HG02571 (cell line): ENCODE data around the gene XPC.

Experiments
- ATAC-seq: cut with Tn5 transposase; IDR thresholded peaks from one replicate; pipeline ENCODE4 v1.9.1; 2021; ENCODE audit warnings: mild to moderate bottlenecking, moderate library complexity; ENCODE audit not compliant: unreplicated experiment

Gene XPC

DNA sequence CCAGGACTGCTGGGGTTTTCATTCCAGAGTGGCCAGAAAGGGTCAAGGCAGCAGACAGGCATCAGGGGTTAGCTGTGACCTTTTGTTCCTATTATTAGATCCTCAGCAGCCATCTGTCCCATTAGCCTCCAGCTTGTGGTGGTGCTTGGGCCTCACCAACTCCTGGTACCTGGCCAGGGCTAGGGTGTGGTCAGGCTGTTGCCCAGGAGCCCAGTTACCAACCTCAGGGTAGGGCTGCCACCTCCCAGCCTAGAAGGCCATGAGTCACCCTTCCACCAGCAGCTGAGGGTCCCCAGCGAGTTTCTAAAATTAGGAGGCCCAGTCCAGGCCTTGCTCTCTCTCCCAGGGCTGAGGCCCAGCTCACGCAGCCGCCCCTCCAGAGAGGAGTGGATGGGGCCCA lies 41.4 kb downstream of the XPC start:
- no peak for ATAC-seq

DNA sequence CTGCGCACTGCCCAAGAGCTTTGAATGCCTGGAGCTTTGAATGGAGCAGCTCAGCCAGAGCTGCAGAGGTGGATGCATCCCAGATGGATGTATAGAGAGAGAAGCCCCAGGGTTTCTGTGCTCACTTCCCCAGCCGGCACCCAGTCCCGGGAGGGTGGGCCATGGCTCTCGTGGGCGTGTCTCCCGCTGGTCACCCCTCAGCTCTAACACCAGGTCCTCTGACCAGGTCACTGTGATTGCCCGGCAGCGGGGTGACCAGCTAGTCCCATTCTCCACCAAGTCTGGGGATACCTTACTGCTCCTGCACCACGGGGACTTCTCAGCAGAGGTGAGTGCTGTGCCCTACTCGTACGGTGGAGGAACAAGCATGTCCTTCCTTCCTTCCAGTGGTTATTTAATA lies 42.8 kb downstream of the XPC start:
- ATAC-seq: no peak

DNA sequence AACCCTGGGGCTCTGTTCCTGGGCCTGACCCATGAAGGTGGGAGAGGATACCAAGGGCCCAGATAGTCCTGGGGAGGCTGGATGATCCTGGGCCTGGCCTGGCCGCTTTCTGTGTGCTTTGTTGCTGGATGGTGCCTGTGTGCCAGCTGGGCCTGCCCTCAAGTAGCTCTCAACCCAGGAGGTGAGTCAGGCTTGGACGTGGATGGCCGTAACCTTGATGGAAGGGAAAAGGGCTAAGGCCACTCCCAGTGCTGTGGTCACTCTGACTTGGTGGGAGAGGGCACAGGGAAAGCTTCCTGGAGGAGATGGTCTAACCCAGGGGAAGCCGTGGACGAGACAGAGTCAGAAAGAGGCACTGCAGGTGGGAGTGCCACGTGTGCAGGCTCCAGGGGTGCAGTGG lies 44.1 kb downstream of the XPC start:
- ATAC-seq: no peak

DNA sequence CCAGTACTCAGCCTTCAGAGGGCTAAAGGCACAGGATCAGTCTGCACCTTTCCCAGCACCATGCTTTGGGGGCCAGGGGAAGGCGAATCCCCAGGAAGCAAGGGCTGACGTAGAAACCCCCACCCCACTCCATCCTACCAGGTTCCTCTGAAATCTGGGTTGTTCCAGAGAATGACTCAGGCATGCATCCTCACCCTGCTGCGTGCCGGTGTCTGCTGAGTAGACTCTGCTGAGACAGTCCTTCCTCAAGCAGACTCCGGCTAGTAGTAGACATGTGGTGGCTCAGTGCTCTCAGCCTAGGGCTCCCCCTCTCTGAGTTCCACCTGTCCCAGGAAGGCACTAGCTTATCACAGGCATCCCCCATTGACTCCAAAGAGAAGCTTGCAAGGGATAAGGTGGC lies 44.5 kb downstream of the XPC start:
- no peak for ATAC-seq

DNA sequence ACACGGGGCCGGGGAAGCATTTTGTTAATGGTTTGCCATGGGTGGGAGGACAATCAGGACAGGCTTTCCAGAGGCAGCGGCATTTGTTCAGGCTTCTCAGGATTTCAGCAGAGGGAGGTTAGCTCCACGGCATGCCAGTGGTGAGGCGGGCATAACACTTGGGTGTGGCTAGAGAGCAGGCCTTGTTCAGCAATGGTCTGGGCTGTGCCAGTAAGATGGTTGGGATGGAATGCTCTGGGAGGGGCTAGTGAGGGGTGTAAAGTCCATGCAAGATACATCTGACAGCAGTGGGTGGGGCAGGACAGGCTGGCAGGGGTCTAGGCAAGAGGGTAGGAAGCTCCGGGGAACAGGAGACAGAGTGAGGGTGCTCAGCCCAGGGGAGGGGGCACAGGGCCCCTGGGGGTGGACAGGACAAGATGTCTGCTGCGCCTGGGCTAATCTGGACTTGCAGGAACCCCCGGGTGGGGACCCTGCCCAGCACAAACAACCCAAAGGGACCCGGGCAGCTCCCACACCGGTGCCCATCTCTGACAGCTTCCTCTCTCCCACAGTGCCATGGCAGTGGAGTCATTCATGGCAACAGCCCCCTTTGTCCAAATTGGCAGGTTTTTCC lies 45.1 kb downstream of the XPC start:
- no peak for ATAC-seq

DNA sequence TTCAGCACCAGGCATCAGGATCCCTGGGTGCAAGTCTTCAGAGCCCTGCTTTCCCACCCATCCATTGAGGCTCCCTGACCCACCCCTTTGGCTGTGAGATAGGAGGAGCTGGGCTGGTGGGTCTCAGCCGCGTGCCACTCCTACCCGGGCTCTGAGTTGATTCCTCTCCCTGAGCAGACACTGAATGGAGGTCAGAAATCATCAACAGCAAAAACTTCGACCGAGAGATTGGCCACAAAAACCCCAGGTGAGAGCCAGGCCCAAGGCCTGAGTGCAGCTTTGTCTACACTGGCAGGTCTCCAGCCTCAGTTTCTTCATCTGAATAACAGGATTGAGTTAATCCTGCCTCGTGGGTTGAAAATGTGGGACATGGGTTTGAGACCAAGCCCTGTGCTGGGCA lies 45.7 kb downstream of the XPC start:
- ATAC-seq: no peak

DNA sequence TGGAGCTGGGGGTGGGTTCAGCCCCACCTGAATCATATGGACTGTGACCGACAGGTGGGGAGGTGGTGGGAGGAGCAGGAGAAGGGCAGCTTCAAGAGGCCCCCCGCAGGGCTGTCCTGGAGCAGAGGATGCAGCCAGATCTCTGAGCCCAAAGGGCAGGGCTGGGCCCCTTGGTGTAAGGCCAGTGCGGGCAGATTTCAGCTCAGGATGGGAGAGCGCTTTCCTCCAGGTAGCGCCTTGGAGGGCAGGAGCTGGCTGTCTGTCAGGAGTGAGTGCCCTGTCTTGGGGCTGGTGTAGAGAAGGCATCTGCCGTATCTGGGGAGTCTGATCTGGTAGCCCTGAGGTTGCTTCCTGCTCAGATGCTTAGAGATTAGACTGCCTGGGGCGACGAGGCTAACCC lies 46.3 kb downstream of the XPC start:
- no peak for ATAC-seq

DNA sequence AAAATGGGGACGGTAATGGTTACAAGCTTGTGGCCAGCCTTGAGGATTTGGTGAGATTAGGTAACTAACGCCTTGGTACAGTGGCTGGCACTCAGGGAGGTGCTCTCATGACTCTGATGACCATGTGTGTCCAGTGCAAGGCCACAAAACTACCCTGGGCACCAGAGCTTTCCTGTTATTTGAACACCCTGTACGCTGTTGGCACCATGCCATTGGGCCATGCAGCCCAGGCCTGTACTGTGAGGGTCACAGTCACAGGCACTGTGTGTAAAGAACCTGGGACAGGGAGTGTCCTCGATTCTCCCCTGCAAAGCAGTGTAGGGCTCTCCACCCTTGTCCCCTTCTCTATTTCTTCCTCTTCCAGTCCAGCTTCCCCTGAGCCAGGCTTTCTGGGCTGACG lies 47.3 kb downstream of the XPC start:
- ATAC-seq: no peak

DNA sequence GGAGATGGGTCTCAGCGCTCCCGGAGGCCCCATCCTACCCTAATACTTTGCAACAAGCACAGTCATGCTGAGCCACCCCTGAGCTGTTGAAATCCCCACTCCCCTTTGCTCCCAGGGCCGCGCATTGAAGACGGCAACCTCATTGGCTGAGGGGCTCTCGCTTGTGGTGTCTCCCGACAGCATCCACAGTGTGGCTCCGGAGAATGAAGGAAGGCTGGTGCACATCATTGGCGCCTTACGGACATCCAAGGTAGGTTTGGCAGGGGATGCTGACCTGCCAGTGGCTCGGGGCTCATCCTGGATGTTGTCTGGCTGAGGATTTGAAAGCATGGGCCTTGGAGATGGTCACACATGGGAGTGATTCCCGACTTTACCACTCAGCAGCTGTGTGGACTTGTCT lies 47.7 kb downstream of the XPC start:
- no peak for ATAC-seq

DNA sequence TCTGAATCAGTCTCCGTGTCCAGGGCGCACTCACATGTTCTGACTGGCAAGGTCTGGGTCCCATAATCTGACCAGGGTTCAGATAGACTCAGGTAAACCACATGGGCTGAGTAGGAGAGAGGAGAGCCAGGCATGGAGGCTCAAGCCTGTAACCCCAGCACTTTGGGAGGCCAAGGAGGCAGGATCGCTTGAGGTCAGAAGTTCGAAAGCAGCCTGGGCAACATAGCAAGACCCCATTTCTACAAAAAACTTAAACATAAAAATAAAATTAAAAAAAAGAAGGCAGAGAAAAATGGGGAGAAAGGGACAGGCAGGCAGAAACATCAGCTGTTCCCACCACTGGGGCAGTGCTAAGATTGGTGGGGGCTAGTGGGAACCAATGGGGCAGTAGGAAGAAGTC lies 48.2 kb downstream of the XPC start:
- no peak for ATAC-seq

DNA sequence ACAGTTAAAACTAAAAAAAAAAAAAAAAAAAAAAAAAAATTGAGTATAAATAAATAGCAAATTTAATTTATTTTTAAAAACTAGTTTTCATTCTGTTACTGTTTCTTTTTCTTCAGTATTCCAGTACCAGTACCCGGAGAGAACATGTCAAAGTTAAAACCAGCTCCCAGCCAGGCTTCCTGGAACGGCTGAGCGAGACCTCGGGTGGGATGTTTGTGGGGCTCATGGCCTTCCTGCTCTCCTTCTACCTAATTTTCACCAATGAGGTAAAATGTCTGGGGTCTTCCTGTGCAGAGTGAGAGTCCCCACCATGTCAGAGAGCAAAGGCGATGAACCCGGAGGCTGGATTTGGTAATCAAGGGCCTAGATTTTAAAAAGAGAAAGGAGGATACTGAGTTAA lies 49.1 kb downstream of the XPC start:
- no peak for ATAC-seq

DNA sequence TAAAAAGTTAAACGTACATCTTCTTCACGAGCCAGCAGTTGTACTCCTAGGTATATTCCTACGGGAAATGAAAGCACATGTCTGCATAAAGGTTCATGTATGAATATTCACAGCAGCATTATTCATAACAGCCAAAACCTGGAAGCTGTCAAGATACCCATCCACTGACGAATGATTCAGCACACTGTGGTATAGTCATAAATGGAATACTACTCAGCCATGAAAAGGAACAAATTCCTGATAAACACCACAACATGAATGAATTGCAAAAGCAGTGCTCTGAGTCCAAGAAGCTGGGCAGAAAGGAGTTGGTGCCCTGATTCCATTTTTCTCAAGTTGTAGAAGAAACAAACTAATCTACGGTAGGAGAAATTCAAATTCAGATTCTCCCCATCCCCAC lies 49.7 kb downstream of the XPC start:
- no peak for ATAC-seq

DNA sequence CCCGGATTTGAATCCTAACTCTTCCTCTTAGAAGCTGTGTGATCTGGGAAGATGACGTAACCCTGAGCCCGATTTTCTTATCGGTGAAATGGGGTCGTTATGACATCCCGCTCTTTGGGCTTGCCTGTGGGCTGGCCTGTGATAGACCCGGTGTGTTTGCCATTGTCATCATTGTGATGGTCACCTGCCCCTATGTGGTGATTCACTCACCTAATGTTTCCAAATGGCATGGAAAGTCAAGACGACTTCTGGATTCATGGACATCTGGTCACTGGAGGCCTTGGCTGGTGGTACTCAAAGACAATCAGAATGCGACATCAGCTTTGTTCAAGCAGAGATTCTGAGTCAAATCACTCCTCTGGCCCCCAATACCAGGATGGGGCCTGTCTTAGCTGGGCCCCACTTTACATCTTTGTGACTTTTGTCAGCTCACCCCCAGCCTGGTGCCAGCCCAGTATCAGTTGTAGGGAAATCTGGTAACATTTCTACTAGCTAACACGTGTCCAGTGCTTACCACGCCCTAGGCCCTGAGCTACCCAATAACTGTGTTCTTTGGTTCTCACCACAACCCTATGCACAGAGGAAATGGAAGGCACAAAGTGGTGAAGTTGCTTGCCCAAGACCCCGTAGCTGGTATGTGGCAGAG lies 50.8 kb downstream of the XPC start:
- ATAC-seq: no peak

DNA sequence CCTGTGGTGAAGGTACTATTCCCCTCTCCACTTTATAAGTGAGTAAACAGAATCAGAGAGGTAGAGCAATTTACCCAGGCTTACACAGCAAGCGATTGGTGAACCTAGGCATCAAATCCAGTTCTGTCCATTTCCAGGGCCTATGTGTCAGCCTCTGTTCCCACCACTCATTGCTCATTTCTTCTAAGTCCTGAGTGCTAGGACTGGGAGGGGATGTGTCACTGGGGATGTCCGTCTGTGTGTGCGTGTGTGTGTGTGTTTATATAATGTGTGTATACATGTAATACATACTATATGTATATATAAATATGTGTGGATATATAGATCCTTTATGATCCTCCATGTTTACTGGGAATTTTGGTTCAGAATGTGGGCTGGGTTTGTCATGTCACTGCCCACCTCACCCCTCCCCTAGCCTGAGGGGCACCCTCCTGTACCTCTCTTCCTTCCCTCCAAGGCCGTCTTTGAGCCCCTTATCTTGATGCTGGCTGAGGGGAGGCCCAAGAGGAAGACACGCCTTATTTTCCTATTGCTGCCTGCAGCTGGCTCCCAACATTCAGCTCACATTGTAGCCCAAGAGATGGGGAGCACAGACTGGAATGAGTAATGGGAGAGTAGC lies 51.4 kb downstream of the XPC start:
- ATAC-seq: no peak

DNA sequence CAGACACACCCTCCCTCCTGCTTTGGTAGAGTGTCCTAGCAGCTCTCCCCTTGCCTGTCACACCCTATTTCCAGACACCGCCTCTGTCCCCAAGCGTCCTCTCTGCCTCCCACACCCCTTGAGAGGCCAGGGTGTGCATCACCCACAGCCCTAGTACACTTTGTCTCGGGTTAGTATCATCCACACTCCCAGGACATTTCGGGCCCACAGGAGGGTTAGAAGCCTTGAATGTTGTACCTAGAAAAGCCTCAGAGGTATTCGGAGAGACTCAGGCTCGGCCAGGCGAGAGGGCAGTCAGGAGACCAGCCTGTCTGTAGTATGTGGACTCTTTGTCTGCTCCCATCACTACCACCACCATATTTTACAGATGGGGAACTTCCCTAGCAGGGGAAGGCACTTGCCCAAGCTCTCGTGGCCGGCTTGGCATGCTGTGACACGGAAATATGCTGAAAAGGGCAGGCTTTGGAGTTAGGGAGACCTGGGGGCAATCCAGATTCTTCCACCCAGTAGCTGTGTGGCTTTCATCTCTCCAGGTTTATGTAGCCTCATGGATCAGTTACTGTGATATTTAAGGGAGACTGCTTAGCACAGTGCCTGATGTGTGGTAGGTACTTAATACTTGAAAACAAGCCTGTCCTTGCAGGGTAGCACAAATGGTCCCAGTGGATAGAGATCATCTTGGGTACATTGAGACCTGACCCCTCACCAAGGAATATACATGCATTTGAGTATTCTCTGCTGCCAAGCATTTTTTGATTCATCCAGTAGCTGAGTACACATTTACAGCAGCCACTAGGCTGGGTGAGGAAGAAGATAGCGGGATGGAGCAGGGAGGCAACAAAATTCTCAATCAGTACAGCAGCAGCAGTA lies 52.1 kb downstream of the XPC start:
- ATAC-seq: no peak

DNA sequence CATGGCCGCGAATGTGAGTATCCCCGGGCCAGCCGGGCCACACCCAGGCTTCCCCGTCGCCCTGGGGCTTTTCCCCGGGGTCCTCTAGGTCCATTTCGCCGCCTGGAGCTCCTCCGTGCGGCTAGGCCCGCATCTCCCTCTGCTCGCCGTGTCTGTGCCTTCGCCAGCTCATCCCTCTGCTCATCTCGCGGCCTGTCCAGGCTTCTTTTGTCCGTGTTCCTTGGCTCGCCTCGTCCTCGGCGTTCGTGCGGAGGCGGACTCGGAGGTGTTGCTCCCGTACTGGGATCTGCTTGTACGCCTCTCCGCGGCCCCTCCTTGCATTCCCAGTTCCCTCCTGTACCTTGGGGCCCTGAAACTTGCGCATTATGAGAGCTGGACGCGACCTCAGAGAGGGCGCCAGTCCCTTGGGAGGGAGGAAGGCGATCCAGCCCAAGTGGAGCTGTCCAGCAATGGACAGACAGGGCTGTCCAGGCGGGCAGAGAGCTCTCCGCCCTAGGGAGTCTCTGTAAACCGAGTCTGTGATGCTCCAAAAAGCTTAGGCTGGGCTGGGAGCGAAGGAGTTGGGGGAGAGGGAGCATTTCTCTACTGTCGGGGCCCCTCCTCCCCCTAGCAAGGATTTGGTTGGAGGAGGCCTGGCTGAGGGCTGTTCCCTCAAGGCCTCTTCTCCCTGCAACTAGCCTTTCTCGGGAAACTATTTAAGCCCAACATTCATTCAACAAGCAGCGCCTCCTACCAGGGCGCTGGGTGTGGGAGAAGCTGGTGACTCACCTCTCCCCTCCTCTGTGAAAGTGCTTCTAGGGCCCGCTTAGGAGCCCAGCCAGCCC lies 53.0 kb downstream of the XPC start:
- peak; percentile 27 for ATAC-seq

DNA sequence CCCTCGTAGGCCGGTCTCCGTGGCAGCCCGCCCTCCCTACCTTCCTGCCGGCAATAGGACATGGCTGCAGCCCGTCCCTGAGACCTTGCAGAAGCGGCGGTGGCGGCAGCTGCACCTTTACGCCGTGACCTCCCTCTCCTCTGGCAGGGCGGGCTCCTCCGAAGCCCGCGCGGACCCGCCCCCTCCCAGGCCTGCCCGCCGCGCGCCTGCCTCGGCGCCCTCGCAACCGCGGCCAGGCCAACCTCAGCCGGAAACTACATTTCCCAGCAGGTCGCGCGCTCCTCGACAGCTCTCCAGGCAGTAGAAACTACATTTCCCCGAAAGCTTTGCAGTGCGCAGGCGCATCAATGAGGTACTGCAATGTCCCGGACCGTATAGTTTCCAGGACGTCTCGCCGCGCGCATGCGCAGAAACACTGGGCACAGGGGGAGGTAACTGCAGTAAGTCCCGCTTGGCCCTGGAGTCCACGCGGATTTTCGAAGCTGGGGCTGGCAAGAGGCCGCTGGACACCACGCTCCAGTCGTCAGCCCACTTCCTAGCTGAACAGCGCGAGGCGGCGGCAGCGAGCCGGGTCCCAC lies 53.7 kb downstream of the XPC start, which contains the start of the genes CHCHD4 and TMEM43:
TSS of gene CHCHD4 (minus strand) at position 256 of the 578 bp plus-strand sequence. CDS start at position 62, 194 bp downstream.
TSS of gene TMEM43 (plus strand) at position 438 of the 578 bp plus-strand sequence. CDS start 142 bp downstream, outside the sequence.
- ATAC-seq: peak; percentile 82

DNA sequence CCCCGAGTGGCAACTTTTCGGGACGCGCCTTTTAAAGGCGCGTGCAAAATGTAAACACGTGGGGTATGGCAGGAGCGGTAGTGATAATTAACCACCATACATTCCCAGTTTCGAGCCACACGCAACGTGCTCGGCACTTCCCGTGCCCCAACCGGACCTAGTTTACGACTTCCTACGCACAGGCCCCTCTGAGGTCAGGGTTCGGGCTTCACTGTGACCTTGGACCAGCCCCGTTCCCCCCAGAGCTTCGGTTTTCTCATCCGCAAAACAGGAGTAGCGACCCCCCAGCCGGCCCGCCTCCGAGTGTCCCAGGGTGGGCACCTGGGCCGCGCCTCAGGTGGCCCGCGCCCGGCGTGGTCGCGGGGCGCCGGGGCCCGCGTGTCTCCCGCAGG lies 54.2 kb downstream of the XPC start:
- peak; percentile 46 for ATAC-seq

DNA sequence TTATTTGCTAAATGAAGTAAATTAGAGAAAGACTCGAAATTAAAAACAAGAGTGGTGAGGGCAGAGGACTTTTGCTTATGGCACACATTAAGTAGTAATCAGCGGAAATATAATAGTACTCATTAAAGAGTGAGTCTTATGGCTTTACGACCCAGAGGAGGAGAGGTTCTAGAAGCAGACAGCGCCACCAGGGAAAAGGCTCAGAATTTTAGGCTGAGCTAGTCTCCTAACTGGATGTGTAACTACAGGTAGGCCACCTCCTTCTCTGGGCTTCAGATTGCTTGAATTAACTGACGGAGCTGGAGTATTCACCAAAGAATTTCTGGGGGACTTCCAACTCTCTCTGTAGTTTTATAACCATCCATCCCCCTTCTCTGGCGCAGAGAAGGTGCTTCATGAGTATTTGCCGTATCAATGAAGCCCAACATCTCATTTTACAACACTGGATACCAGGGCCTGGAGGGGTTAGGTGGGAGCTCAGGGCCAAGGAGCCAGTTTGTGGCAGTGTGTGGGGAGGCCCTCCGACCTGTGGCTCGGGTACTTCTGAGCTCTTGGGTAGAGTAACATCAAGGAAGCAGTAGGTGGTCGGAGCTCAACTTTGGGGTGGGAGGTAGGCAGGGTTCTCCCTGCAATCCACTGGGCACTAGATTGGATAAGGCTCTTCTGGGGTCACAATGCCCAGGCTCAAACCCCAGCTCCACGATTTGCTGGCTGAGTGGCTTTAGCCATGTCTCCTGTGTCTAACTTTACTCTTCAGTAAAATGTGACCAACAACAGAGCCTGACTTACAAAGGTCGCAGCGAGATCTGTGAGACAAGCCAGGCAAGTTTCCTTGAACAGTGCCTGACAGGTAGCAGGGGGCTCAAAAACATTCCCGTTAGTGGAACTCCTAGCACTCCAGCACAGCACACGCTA lies 54.8 kb downstream of the XPC start:
- ATAC-seq: no peak
